HG02981 (cell line): ENCODE measurements around the gene DPPA3.
"Not testable (repeated sequence)": the region's sequence is repeated elsewhere in the genome, so short reads cannot be mapped to it uniquely, and the experiment has no call there.

Source experiments
- ATAC-seq: cut with Tn5 transposase; IDR thresholded peaks from one replicate; pipeline ENCODE4 v1.9.1; 2021; ENCODE audit warnings: mild to moderate bottlenecking, moderate library complexity; ENCODE audit not compliant: unreplicated experiment

The DPPA3 gene

GRCh38 chr12:7711133-7711532 lies at the start of gene DPPA3:
Gene DPPA3 (plus strand): TSS chr12:7711433. CDS start chr12:7711571, 138 bp downstream.
- no peak for ATAC-seq

DNA sequence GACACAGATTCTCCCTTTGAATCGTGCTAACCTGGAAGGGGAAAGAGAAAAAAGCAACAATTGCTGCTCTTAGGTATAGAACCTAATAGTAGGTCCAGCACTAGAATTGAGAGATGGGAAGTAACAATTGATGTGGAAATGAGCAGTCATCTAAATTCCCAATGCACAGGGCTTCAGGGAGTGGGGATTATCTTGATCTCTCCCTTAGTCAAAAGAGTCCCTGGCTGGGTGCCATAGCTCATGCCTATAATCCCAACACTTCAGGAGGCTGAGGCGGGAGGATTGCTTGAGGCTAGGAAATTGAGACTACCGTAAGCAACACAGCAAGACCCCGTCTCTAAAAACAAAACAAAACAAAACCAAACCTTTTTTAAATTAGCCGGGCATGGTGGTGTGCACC lies 49.5 kb upstream of the DPPA3 start:
- ATAC-seq: no peak

DNA sequence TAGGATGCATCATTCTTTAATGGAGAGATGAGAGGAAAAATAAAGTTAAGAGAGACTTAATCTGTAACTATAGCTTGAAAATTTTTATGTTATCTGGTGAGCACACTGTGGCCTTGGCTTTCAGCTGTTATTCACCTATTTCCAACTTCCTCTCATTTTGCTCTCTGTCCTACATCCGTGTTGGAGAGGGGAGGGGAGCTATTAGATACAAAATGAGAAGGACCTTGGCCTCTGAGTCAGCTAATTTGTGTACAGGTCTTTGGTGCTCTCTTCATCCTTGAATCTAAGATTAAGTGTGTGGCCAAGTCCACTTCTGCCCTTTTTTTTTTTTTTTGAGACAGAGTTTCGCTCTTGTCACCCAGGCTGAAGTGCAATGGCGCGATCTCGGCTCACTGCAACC lies 44.6 kb upstream of the DPPA3 start:
- no peak for ATAC-seq

GRCh38 chr12:7667125-7667524 lies 44.1 kb upstream of the DPPA3 start:
- ATAC-seq: no peak

- ATAC-seq: no peak
Measured at GRCh38 chr12:7668171-7668570, 43.1 kb upstream of the DPPA3 start.

DNA sequence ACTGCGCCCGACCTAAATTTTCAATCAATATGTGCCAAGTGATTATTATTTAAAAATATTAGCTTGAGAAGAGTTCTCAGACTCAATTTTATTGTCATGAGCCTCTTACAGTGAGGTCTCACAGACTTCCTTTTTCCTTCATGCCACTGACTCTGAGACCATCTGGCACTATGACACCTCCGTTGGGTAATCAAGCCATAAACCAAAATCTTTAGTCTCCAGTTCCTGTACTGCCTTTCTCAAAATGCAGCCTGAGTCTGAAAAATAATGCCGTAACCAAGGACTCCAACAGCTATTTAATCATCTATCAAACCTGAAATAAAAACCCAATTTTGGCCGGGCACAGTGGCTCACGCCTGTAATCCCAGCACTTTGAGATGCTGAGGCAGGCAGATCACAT lies 35.8 kb upstream of the DPPA3 start:
- ATAC-seq: not testable (repeated sequence)

- ATAC-seq: not testable (repeated sequence)
Measured at GRCh38 chr12:7677432-7677888, 33.8 kb upstream of the DPPA3 start.

DNA sequence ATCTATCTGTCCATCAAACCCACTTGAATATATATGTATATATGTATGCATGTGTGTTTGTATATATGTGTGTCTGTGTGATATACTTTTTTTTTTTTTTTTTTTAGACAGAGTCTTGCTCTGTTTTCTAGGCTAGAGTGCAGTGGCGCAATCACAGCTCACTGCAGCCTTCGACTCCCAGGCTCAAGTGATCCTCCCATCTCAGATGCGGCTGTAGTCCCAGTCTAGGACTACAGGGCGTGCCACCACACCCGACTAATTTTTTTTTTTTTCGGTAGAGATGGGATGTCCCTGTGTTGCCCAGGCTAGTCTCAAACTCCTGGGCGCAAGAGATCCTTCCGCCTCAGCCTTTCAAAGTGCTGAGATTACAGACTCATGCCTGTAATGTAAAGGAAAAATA lies 32.5 kb upstream of the DPPA3 start:
- no peak for ATAC-seq

DNA sequence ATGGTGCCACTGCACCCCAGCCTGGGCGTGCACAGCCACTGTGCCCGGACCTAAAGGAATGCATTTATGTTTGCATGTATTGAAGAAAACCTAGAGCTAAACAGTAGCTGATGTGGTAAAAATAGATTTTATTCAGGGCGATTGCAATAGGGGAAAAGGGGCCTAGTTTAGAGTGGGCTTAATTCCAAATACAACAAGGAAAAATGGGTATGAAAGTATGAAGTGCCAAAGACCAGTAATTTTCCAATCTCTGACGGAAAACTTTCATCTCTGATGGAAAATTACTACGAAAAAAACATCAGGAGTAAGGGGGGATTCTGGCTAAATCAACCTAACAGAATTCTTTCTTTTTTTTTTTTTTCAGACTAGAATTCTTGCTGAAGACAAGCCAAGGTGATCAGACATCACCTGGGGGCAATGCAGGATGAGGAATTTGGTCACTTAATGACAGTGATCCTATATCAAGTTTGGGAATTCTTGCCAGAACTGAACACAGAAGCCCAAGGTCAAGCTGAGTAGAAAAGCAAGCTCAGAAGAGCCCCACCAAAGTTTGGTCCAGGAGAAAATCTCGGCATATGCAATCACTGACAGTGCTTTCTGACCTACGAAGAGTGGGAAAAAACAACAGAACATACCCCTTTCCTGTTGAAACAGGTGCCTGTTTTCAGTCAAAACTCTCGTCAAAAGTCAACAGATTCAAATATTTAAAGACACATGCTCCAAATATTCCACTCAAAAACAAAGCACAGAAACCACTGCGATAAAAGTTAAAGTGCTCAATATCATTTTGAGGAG lies 31.8 kb upstream of the DPPA3 start:
- no peak for ATAC-seq

DNA sequence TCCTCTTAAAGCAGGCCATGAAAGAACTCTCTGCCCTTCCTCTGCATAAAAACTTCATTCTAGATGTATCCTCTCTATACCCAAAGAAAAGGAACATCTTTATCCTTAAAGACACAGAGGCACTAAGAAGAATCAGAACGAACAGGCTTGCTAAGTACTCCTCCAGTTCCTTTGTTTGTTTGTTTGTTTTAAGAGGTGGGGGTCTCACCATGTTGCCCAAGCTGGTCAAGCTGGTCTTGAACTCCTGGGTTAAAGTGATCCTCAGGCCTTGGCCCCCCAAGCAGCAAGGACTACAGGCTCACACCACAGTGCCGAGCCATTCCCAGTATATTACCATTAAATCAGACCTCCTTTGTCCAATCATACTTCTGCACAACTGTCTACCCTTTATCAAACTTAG lies 29.7 kb upstream of the DPPA3 start:
- ATAC-seq: no peak

DNA sequence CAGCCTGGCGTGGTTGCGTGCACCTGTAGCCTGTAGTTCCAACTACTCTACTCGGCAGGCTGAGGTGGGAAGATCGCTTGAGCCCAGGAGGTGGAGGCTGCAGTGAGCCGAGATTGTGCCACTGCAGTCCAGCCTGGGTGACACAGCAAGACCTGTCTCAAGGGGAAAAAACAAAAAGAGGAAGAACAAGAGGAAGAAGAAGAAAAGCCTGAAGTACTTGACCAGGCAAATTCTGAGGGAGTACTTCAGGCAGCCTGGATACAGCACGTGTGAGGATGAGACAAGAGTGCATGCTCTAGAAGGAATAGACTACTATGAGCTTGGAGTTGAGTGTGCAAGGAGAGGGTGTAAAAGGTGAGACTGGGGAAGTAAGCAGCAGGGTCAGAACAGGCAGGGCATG lies 17.4 kb upstream of the DPPA3 start:
- ATAC-seq: no peak

DNA sequence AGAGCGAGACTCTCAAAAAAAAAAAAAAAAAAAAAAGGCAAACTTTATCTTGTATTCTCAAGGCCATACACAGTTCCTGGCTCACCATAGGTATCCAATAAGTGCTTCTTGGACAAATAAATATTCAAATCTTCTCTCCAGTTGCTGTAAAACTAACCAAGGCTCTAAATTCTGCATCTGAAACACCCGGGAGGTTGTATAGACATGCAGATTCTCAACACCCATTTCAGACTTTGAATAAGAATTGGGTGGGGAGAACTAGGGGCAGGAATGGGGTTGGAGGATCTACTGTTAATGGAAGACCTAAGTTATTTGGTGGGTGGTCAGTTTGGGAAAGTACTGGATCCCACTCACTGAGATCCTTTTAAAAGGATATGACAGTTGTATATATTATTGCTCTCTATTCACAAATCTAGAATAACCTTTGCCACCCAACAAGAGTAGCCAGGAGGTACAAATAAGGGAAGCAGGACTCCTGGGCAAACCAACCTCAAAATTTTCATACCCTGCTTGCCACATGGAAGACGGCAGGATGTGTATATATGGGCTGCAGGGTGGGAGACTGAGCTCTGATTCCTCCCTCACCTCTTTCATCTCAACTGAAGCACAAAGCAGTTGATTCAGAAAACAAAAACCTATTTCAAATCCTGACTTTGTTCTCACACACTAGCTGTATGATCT lies 16.5 kb upstream of the DPPA3 start:
- ATAC-seq: no peak

GRCh38 chr12:7695237-7695560 lies 16.0 kb upstream of the DPPA3 start:
- ATAC-seq: no peak

DNA sequence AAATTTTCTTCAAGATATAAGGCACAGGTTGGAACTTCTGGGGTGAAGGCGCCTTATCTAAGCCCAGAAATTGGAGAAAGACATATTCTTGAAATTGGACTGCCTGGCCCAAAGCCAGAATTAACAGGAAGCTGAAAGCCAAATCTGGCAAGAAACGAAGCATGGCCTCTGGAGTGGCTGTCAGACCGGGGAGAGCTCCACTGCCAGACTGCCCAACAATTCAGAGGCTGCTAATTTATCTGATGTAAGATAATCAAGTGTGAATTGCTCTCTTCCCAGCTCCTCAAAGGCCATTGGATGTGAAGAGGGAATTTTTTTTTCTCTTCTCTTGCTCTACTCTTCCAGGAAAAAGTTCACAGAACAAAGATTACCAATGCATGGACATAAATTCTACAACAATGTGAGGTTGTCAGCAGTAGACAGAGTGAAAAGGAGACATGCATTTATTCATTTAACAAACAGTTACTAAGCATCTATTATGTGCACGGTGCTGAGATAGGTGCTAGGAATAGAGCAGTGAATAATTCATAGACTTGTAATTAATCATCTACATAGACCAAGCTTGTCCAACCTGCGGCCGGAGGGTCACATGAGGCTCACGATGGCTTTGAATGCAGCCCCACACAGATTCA lies 15.6 kb upstream of the DPPA3 start, which contains the start of gene GDF3:
TSS of gene GDF3 (minus strand) at position 210 of the 632 bp plus-strand sequence. CDS start at position 163, 47 bp downstream.
- ATAC-seq: no peak

DNA sequence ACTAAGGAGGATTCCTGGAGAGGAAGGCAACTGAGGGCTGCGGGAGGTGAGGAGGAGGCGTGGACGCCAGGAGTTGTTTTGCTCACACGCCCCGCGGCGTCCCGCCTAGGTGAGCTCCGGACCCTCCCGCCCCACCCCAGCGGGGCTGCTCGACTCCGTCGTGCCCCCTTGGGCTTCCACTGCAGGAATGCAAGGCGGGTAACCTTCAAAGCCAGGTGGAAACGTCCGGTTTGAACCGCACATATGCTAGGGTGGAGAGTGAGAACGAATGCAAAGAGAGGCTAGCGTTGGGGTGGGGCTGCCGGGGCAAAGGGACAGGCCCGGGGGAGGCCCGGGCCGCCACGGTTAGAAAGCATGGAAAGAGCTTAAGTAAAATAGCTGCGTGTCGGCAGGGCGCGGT lies 5.4 kb upstream of the DPPA3 start:
- no peak for ATAC-seq

DNA sequence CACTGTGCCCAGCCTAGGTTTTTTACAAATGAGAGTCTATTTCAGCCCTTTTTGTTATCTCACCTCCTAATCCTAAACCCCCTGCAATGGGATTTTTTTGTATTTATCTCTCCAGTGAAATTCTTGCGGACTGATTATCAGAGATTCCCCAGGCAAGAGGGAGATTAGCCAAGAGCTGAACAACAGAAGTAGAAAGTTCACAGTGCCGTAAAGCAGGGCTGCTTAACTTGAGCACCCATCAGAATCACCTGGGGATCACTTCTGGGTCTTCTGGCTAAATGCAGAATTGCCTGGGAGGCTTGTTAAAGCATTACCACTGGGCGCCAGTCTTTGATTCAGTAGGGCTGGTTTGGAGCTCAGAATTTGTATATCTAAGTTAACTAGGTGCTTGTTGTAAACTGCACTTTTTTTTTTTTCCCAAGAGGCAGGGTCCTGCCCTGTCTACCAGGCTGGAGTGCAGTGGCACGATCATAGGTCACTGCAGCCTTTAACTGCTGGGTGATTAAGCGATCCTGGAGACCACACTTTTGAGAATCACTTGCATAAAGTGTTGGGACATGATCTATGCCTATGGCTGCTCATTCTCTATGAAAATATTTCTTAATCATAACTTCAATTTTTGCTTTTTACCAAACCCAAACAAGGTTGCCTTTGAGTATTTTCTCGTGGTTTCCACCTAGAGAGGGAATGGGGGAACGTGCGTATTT lies 1.1 kb upstream of the DPPA3 start:
- no peak for ATAC-seq

- ATAC-seq: no peak
Measured at GRCh38 chr12:7712841-7713442, 1.7 kb downstream of the DPPA3 start.

GRCh38 chr12:7716381-7716780 lies 5.1 kb downstream of the DPPA3 start:
- no peak for ATAC-seq

DNA sequence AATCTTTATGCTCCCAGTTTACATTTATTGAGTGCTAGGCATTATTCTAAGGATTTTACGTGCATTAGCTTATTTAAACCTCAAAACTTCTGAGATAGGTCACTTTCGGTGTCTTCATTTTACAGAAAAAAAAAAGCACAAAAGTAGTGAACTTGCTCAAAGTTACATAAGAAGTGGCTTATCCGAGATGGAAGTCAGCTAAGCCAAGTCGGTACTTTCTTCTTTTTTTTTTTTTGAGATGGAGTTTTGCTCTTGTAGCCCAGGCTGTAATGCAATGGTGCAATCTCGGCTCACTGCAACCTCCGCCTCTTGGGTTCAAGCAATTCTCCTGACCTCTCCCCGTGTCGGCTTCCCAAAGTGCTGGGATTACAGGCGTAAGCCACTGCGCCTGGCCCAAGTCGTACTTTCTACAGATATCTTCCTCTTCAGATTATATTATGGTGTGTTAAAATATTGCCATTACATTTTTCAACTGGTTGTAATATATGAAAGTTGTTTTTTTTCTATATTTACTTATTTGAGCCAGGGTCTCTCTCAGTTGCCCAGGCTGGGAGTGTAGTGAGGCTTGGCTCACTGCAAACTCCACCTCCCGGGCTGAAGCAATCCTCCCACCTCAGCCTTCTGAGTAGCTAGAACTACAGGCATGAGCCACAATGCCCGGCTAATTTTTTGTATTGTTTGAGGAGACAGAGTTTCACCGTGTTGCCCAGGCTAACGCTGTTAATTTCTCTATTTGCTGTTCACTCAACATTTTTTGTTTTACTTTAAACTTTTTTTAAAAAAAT lies 8.9 kb downstream of the DPPA3 start:
- ATAC-seq: no peak

DNA sequence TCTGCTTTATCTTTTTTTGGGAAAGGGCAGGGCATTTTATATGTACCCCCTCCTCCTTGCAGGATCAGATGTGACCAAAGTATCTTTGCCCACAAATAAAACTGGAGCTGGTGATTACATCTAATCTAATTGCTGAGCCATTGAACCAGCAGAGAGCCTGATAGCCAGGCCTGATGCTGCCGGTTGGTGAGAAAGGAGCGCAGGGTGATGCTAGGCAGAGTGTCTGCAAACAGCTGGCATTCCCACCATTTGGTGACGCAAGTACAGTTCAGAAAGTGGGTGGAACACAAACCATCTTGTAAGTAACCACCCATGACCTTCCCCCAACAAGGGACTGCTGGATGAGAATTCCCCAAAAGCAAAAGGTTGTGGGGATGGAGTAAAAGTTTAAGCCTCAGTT lies 12.7 kb downstream of the DPPA3 start:
- no peak for ATAC-seq
